ENCODE measurements around the gene SERTAD4. TPM values are rescaled to one million over a fixed set of nuclear protein-coding genes. Genes with fewer than 3 reads are reported as not detected.

The SERTAD4 gene
- total RNA-seq, 1 donor from 2014 or later = 3.4 TPM

- Histone ChIP-seq H3K27ac (no peak overlapping the region), H3K4me3 (no peak overlapping the region), H3K9me3 (no peaks in the 10 kb centered on the region), H3K4me1 (peaks cover 14% of the 10 kb centered on the region), H3K36me3 (no peaks in the 10 kb centered on the region), H3K27me3 (peaks cover 11% of the 10 kb centered on the region)
- no peak for ATAC-seq
- TF ChIP-seq CTCF (IDR thresholded peaks at IDR 0.05) = no peak
- DNase-seq = no peak
- intact Hi-C loops (cut with DNase I) = no loop called here
Measured at GRCh38 chr1:210248341-210248740, 15.7 kb downstream of the SERTAD4 start.

GRCh38 chr1:210250665-210250997 lies 18.0 kb downstream of the SERTAD4 start:
- intact Hi-C loops (cut with DNase I) = no loop called here
- Histone ChIP-seq H3K4me3 (peak overlapping the region; percentile 51), H3K4me1 (peaks cover 14% of the 10 kb centered on the region), H3K27ac (no peak overlapping the region), H3K36me3 (no peaks in the 10 kb centered on the region), H3K9me3 (no peaks in the 10 kb centered on the region), H3K27me3 (peaks cover 15% of the 10 kb centered on the region)
- ATAC-seq (peak; percentile 46), DNase-seq (no peak)
- TF ChIP-seq CTCF (IDR thresholded peaks at IDR 0.05) = no peak

GRCh38 chr1:210250998-210251679 lies 18.5 kb downstream of the SERTAD4 start:
- intact Hi-C loops (cut with DNase I) = no loop called here
- TF ChIP-seq CTCF (IDR thresholded peaks at IDR 0.05) = no peak

GRCh38 chr1:210251680-210252490 lies 19.3 kb downstream of the SERTAD4 start:
- Histone ChIP-seq H3K36me3 (no peaks in the 10 kb centered on the region), H3K9me3 (no peaks in the 10 kb centered on the region), H3K27me3 (peaks cover 15% of the 10 kb centered on the region), H3K4me3 (peak overlapping the region; percentile 51), H3K27ac (no peak overlapping the region), H3K4me1 (peaks cover 14% of the 10 kb centered on the region)
- no peak for TF ChIP-seq CTCF (IDR thresholded peaks at IDR 0.05)
- peak; percentile 68 for ATAC-seq
- no peak for DNase-seq
- intact Hi-C loops (cut with DNase I) = no loop called here

More at GRCh38 chr1:210250998-210251679, 18.5 kb downstream of the SERTAD4 start:
- peaks cover 15% of the 10 kb centered on the region for H3K27me3 ChIP-seq
- ATAC-seq = peak; percentile 71
- DNase-seq = peak; percentile 77
- peaks cover 14% of the 10 kb centered on the region for H3K4me1 ChIP-seq
- H3K36me3 ChIP-seq = no peaks in the 10 kb centered on the region
- H3K27ac ChIP-seq = no peak overlapping the region
- H3K9me3 ChIP-seq = no peaks in the 10 kb centered on the region
- H3K4me3 ChIP-seq = peak overlapping the region; percentile 51

- no peak overlapping the region for H3K27ac ChIP-seq
- H3K4me1 ChIP-seq = peaks cover 14% of the 10 kb centered on the region
- H3K4me3 ChIP-seq = peak overlapping the region; percentile 51
- no peak for TF ChIP-seq CTCF (IDR thresholded peaks at IDR 0.05)
- ATAC-seq (peak; percentile 72), DNase-seq (peak; percentile 71)
- H3K9me3 ChIP-seq = no peaks in the 10 kb centered on the region
- intact Hi-C loops (cut with DNase I) = no loop called here
- peaks cover 15% of the 10 kb centered on the region for H3K27me3 ChIP-seq
- H3K36me3 ChIP-seq = no peaks in the 10 kb centered on the region
Measured at GRCh38 chr1:210252621-210253051, 20.0 kb downstream of the SERTAD4 start.
